ENCODE data around the gene ZFAND6. TPM values are rescaled to one million over a fixed set of nuclear protein-coding genes. Genes with fewer than 3 reads are reported as not detected.

The ZFAND6 gene
- total and polyA plus RNA-seq, 4 experiments from 2014 or later: 58.3 to 139 (median 82.5) TPM

DNA sequence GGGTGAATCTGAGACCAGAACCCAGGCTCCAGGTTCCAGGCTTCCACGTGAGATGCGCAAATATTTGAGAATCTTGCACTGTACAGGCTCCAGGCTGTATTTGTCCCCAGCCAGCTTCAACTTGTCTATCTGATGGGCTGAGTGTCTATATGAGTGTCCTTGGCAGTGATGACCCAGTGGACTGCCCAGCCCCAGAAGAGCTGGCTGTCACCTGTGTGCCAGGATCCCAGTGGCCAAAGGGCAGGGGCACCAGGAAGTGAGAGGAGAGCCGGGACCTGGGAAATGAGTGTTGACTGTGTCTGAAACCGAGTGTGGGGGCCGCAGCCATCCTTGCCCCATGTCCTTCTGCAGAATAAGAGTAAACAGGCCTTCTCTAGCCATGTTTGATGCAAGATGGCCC is 103.7 kb downstream of the ZFAND6 start:
- Histone ChIP-seq H3K36me3 (ENCODE audit: insufficient read depth, low read length) (no peaks in the 10 kb centered on the region), H3K27ac (ENCODE audit: low read depth, low read length) (no peak overlapping the region), H3K9me3 (ENCODE audit: control insufficient read depth in 1 of 2, low read length in 2 of 2) (no peaks in the 10 kb centered on the region), H3K4me1 (ENCODE audit: insufficient read depth, low read length) (peaks cover 15% of the 10 kb centered on the region), H3K27me3 (ENCODE audit: insufficient read depth, low read length) (no peaks in the 10 kb centered on the region), H3K4me3 (ENCODE audit: low read length in 2 of 2) (no peak overlapping the region)
- DNase-seq: no peak
- POLR2A ChIA-PET (ENCODE audit: partially characterized antibody): no interaction called here
- intact Hi-C loops (cut with micrococcal nuclease): no loop called here
- peak overlapping the region in 2 of 7 donors; percentile 39 to 69 for H3K27ac Mint-ChIP-seq
- H3K9me3 Mint-ChIP-seq: no peaks in the 10 kb centered on the region
- CTCF ChIA-PET (ENCODE audit: partially characterized antibody): no interaction called here
- no peaks in the 10 kb centered on the region for H3K27me3 Mint-ChIP-seq
- H3K4me1 Mint-ChIP-seq: peaks cover 5 to 22% (median 10%) of the 10 kb centered on the region in 4 donors
- H3K36me3 Mint-ChIP-seq: peaks cover 8 to 35% of the 10 kb centered on the region in 2 donors
- no peak overlapping the region for H3K4me3 Mint-ChIP-seq

DNA sequence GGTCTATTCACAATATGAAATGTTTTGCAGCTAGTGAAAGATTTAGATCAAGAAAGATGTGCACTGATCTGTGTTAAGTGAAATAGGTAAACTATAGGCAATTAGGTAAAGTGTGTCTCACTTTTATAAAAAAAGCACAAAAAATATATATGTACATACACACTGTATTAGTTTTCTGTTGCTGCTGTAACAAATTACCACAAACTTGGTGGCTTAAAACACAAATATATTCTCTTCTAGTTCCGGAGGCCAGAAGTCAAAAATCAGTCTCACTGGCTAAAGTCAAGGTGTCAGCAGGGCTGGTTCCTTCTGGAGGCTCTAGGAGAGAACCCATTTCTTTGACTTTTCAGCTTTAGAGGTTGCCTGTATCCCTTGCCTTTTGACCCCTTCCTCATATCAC is 104.4 kb downstream of the ZFAND6 start:
- no peak overlapping the region for H3K27ac Mint-ChIP-seq
- Histone ChIP-seq H3K4me3 (ENCODE audit: low read length in 2 of 2) (no peak overlapping the region), H3K27ac (ENCODE audit: low read depth, low read length) (no peak overlapping the region), H3K36me3 (ENCODE audit: insufficient read depth, low read length) (peaks cover 4% of the 10 kb centered on the region), H3K9me3 (ENCODE audit: control insufficient read depth in 1 of 2, low read length in 2 of 2) (no peaks in the 10 kb centered on the region), H3K27me3 (ENCODE audit: insufficient read depth, low read length) (no peaks in the 10 kb centered on the region), H3K4me1 (ENCODE audit: insufficient read depth, low read length) (peaks cover 15% of the 10 kb centered on the region)
- H3K9me3 Mint-ChIP-seq: no peaks in the 10 kb centered on the region
- intact Hi-C loops (cut with micrococcal nuclease): no loop called here
- peaks cover 5 to 22% (median 10%) of the 10 kb centered on the region in 4 donors for H3K4me1 Mint-ChIP-seq
- H3K4me3 Mint-ChIP-seq: no peak overlapping the region
- POLR2A ChIA-PET (ENCODE audit: partially characterized antibody): no interaction called here
- H3K27me3 Mint-ChIP-seq: no peaks in the 10 kb centered on the region
- DNase-seq: no peak
- CTCF ChIA-PET (ENCODE audit: partially characterized antibody): no interaction called here
- peaks cover 8 to 35% of the 10 kb centered on the region in 2 donors for H3K36me3 Mint-ChIP-seq

DNA sequence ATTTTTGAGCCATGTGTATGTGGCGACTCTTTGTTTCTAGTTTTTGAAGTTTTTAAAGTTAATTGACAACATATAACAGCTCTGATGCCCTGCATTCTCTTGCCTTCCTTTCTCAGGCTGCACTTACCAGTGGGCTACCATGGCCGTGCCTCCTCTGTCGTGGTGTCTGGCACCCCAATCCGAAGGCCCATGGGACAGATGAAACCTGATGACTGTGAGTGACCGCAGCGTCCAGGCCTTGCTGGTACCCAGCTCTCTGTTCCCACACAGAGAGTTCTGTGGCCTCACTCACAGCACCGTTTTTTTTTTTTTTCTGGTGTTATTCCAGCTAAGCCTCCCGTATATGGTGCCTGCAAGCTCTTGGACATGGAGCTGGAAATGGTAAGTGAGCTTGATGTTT is 108.5 kb downstream of the ZFAND6 start:
- no peak overlapping the region for H3K27ac Mint-ChIP-seq
- DNase-seq: no peak
- H3K27ac ChIP-seq (ENCODE audit: low read depth, low read length): no peak overlapping the region
- no peaks in the 10 kb centered on the region for H3K27me3 ChIP-seq (ENCODE audit: insufficient read depth, low read length)
- ChIA-PET POLR2A (ENCODE audit: partially characterized antibody) (no interaction called here), CTCF (ENCODE audit: partially characterized antibody) (interaction anchor here (1.1 kb wide), 1 partner anchor 10 kb away, joined by 3 read pairs; no protein-coding TSS in a partner anchor)
- H3K4me1 ChIP-seq (ENCODE audit: insufficient read depth, low read length): no peaks in the 10 kb centered on the region
- H3K4me3 Mint-ChIP-seq: no peak overlapping the region
- intact Hi-C loops (cut with micrococcal nuclease): no loop called here
- no peaks in the 10 kb centered on the region for H3K9me3 ChIP-seq (ENCODE audit: control insufficient read depth in 1 of 2, low read length in 2 of 2)
- no peaks in the 10 kb centered on the region for H3K27me3 Mint-ChIP-seq
- no peak overlapping the region for H3K4me3 ChIP-seq (ENCODE audit: low read length in 2 of 2)
- H3K36me3 ChIP-seq (ENCODE audit: insufficient read depth, low read length): peaks cover 4% of the 10 kb centered on the region
- no peaks in the 10 kb centered on the region for H3K9me3 Mint-ChIP-seq
- H3K4me1 Mint-ChIP-seq: no peaks in the 10 kb centered on the region
- peaks cover 4 to 20% of the 10 kb centered on the region in 2 donors for H3K36me3 Mint-ChIP-seq

DNA sequence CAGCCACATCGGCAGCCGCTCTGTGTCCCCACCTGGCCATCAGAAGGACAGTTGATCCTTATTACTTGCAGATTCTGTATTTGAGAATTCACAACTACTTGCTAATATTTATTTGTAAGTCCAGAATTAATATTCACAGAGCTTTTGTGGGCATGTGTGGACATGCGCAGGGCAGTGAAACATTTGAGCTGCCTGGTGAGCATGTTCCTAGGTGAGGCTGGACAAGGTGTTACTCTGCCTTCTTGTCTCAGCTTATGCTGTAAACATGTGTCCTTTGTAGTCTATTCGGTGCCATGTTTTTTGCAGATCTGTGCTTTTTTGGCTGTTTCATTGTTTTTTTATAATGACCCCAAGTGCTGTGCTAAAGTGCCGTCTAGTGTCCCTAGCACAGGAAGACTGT is 108.9 kb downstream of the ZFAND6 start:
- no peak overlapping the region for H3K27ac Mint-ChIP-seq
- ChIA-PET POLR2A (ENCODE audit: partially characterized antibody) (no interaction called here), CTCF (ENCODE audit: partially characterized antibody) (no interaction called here)
- Histone ChIP-seq H3K4me3 (ENCODE audit: low read length in 2 of 2) (no peak overlapping the region), H3K27ac (ENCODE audit: low read depth, low read length) (no peak overlapping the region), H3K27me3 (ENCODE audit: insufficient read depth, low read length) (no peaks in the 10 kb centered on the region), H3K36me3 (ENCODE audit: insufficient read depth, low read length) (peaks cover 4% of the 10 kb centered on the region), H3K4me1 (ENCODE audit: insufficient read depth, low read length) (no peaks in the 10 kb centered on the region), H3K9me3 (ENCODE audit: control insufficient read depth in 1 of 2, low read length in 2 of 2) (no peaks in the 10 kb centered on the region)
- no peak for DNase-seq
- H3K27me3 Mint-ChIP-seq: no peaks in the 10 kb centered on the region
- intact Hi-C loops (cut with micrococcal nuclease): no loop called here
- H3K36me3 Mint-ChIP-seq: peaks cover 7 to 17% of the 10 kb centered on the region in 2 donors
- H3K4me3 Mint-ChIP-seq: no peak overlapping the region
- no peaks in the 10 kb centered on the region for H3K9me3 Mint-ChIP-seq
- H3K4me1 Mint-ChIP-seq: no peaks in the 10 kb centered on the region

DNA sequence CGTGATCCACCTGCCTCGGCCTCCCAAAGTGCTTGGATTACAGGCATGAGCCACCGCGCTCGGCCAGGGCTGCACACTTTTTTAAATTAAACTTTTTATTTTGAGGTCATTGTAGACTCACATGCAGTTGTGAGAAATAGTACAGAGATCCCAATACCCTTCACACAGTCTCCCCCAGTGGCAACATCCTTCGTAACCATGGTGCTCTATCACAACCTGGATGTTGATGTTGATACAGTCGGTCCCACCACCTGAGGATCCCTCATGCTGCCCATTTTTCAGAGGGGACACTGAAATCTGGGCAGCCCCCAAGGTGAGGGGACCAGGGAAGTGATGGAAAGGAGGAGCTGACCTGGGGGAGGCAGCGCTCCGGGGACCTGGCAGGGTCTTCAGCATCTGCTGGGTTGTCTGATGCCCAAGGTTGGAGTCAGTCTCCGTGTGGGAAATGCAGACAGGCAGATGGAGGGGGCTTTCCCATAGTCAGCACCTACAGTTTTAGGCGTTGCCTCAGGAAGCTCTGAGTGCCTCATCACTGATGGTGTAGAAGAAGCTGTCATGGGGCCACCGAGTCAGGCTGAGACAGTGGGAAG is 110.4 kb downstream of the ZFAND6 start:
- no peak overlapping the region for H3K27ac ChIP-seq (ENCODE audit: low read depth, low read length)
- no peaks in the 10 kb centered on the region for H3K27me3 ChIP-seq (ENCODE audit: insufficient read depth, low read length)
- no peak for DNase-seq
- intact Hi-C loops (cut with micrococcal nuclease): loop anchor here (5.0 kb wide), 1 partner anchor 108 kb away; no protein-coding TSS in a partner anchor
- no peaks in the 10 kb centered on the region for H3K4me1 ChIP-seq (ENCODE audit: insufficient read depth, low read length)
- no peaks in the 10 kb centered on the region for H3K9me3 Mint-ChIP-seq
- H3K27me3 Mint-ChIP-seq: no peaks in the 10 kb centered on the region
- H3K9me3 ChIP-seq (ENCODE audit: control insufficient read depth in 1 of 2, low read length in 2 of 2): no peaks in the 10 kb centered on the region
- no peak overlapping the region for H3K27ac Mint-ChIP-seq
- H3K4me3 ChIP-seq (ENCODE audit: low read length in 2 of 2): no peak overlapping the region
- H3K4me3 Mint-ChIP-seq: no peak overlapping the region
- H3K36me3 Mint-ChIP-seq: peaks cover 3 to 7% of the 10 kb centered on the region in 2 donors
- ChIA-PET CTCF (ENCODE audit: partially characterized antibody) (no interaction called here), POLR2A (ENCODE audit: partially characterized antibody) (no interaction called here)
- H3K4me1 Mint-ChIP-seq: no peaks in the 10 kb centered on the region
- H3K36me3 ChIP-seq (ENCODE audit: insufficient read depth, low read length): peaks cover 4% of the 10 kb centered on the region

DNA sequence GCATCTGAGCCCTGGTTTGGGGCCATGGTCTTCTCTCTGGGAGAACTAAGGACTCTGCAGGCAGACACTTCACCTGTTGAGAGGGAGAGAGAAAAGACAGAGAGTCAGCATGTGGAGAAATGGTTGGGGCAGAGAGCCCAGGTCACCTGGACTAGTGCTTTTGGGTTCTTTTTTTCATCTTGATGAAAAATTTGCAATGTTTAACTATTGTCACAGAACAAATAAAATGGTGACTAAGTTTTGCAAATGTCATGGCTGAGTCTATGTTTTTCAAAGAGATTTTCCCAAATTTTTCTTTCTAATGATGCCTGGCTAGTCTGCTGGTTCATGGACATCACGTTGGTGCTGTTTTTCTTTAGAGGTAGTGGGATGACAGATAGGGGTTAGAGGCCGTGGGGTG is 111.1 kb downstream of the ZFAND6 start:
- no peak for DNase-seq
- CTCF ChIA-PET (ENCODE audit: partially characterized antibody): no interaction called here
- intact Hi-C loops (cut with micrococcal nuclease): loop anchor here (5.0 kb wide), 1 partner anchor 108 kb away; no protein-coding TSS in a partner anchor
- peaks cover 3 to 9% of the 10 kb centered on the region in 2 donors for H3K36me3 Mint-ChIP-seq
- Histone ChIP-seq H3K27ac (ENCODE audit: low read depth, low read length) (no peak overlapping the region), H3K36me3 (ENCODE audit: insufficient read depth, low read length) (peaks cover 4% of the 10 kb centered on the region), H3K9me3 (ENCODE audit: control insufficient read depth in 1 of 2, low read length in 2 of 2) (no peaks in the 10 kb centered on the region), H3K4me1 (ENCODE audit: insufficient read depth, low read length) (no peaks in the 10 kb centered on the region), H3K4me3 (ENCODE audit: low read length in 2 of 2) (no peak overlapping the region), H3K27me3 (ENCODE audit: insufficient read depth, low read length) (no peaks in the 10 kb centered on the region)
- no peaks in the 10 kb centered on the region for H3K9me3 Mint-ChIP-seq
- no peaks in the 10 kb centered on the region for H3K4me1 Mint-ChIP-seq
- H3K27ac Mint-ChIP-seq: peak overlapping the region in 1 of 7 donors; percentile 48
- no peaks in the 10 kb centered on the region for H3K27me3 Mint-ChIP-seq
- POLR2A ChIA-PET (ENCODE audit: partially characterized antibody): no interaction called here
- H3K4me3 Mint-ChIP-seq: no peak overlapping the region

DNA sequence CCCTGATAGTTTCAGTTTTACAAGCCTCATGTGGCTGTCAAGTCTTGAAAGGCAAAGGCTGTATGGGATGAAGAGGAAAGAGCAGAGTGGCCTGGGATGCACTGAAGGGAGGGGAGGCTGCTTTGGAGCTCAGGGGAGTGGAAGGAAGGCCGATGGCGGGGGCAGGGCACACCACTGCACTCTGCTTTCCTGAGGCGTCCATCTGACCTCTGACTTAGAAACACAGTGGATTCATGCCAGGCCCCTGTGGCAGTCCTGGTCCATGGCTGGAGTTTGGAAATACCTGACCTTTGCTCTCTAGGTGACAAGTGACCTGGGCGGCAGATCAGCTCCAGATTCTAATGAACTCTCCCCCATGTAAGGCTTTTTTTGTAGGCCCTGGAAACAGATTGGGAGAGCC is 112.3 kb downstream of the ZFAND6 start:
- intact Hi-C loops (cut with micrococcal nuclease): loop anchor here (2.0 to 5.0 kb wide), 3 partner anchors 109 to 319 kb away; no protein-coding TSS in a partner anchor
- ChIA-PET POLR2A (ENCODE audit: partially characterized antibody) (interaction anchor here (0.7 kb wide), 1 partner anchor 11 kb away, joined by 3 read pairs; no protein-coding TSS in a partner anchor), CTCF (ENCODE audit: partially characterized antibody) (interaction anchor here (0.7 to 5.9 kb wide), 9 partner anchors 11 to 832 kb away, joined by 3 to 56 read pairs (median 7); no protein-coding TSS in a partner anchor)
- DNase-seq: no peak
- no peaks in the 10 kb centered on the region for H3K4me1 ChIP-seq (ENCODE audit: insufficient read depth, low read length)
- H3K36me3 ChIP-seq (ENCODE audit: insufficient read depth, low read length): peaks cover 4% of the 10 kb centered on the region
- no peaks in the 10 kb centered on the region for H3K4me1 Mint-ChIP-seq
- no peak overlapping the region for H3K4me3 Mint-ChIP-seq
- no peak overlapping the region for H3K27ac ChIP-seq (ENCODE audit: low read depth, low read length)
- no peaks in the 10 kb centered on the region for H3K9me3 Mint-ChIP-seq
- no peaks in the 10 kb centered on the region for H3K9me3 ChIP-seq (ENCODE audit: control insufficient read depth in 1 of 2, low read length in 2 of 2)
- H3K4me3 ChIP-seq (ENCODE audit: low read length in 2 of 2): no peak overlapping the region
- no peaks in the 10 kb centered on the region for H3K27me3 ChIP-seq (ENCODE audit: insufficient read depth, low read length)
- H3K27me3 Mint-ChIP-seq: no peaks in the 10 kb centered on the region
- H3K36me3 Mint-ChIP-seq: peaks cover 7 to 14% of the 10 kb centered on the region in 2 donors
- H3K27ac Mint-ChIP-seq: no peak overlapping the region

Data from CD4-positive, alpha-beta memory T cell (primary cell).